ENCODE data around the gene ZBTB38. TPM values are rescaled to one million over a fixed set of nuclear protein-coding genes. Genes with fewer than 3 reads are reported as not detected.

The ZBTB38 gene
- total RNA-seq, 6 experiments from 2014 or later, result 146 to 172 (median 158) TPM

DNA sequence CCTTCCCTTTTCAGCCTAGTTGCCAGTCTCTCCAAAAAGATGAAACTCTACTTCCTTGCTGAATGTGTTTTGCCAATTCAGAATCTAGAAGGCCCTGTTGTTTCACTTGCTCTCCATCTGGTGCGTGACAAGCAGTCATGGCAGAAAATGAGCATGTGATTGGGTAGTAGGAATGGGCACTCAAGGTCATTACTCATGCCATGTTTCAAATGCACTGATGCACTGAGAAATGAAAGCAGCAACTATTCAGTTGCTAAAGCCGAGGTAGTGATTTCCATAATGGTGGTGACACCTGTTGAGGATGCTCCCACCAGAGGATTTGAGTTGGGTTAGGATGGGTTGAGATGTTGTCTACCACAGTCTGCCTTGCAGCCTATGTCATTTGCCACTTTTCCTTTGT, 12.7 kb downstream of the ZBTB38 start:
- peak overlapping the region; percentile 12; the same call in 1 of the 2 replicates for H3K27ac Mint-ChIP-seq
- H3K9me3 Mint-ChIP-seq, result no peaks in the 10 kb centered on the region
- no peaks in the 10 kb centered on the region; the same call in none of the 2 replicates for H3K27me3 Mint-ChIP-seq (ENCODE audit: insufficient read depth)
- no peak for DNase-seq
- TF ChIP-seq, protein P1, sequence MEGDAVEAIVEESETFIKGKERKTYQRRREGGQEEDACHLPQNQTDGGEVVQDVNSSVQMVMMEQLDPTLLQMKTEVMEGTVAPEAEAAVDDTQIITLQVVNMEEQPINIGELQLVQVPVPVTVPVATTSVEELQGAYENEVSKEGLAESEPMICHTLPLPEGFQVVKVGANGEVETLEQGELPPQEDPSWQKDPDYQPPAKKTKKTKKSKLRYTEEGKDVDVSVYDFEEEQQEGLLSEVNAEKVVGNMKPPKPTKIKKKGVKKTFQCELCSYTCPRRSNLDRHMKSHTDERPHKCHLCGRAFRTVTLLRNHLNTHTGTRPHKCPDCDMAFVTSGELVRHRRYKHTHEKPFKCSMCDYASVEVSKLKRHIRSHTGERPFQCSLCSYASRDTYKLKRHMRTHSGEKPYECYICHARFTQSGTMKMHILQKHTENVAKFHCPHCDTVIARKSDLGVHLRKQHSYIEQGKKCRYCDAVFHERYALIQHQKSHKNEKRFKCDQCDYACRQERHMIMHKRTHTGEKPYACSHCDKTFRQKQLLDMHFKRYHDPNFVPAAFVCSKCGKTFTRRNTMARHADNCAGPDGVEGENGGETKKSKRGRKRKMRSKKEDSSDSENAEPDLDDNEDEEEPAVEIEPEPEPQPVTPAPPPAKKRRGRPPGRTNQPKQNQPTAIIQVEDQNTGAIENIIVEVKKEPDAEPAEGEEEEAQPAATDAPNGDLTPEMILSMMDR (IDR thresholded peaks at IDR 0.05), result no peak
- no peak overlapping the region for H3K4me3 Mint-ChIP-seq
- H3K4me1 Mint-ChIP-seq (ENCODE audit: low read depth), result peaks cover 81% of the 10 kb centered on the region
- H3K36me3 Mint-ChIP-seq (ENCODE audit: low read depth), result peaks cover 65% of the 10 kb centered on the region

DNA sequence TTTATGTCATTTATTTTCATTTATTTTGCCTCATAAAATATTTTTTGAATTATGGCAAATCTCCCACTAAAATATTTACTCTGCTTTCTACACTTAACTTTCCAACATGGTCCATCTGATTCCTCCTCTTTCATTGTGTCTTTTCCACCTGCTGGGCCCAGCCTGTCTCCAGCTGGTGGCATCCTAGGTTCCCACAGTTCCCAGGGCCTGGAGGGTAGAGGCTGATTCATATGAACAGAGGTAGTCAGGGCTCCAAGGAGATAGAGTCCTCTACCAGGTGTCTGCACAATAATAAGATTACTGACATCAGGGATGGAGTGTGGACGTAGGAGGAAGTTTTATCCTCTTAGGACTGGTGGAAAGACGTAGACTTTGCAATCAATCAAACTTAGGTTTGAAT, 14.3 kb downstream of the ZBTB38 start:
- TF ChIP-seq, protein P1 (IDR thresholded peaks at IDR 0.05), result no peak
- Mint-ChIP-seq H3K27me3 (ENCODE audit: insufficient read depth) (no peaks in the 10 kb centered on the region; the same call in none of the 2 replicates), H3K27ac (peak overlapping the region; percentile 97), H3K4me1 (ENCODE audit: low read depth) (peaks cover 87% of the 10 kb centered on the region), H3K36me3 (ENCODE audit: low read depth) (peaks cover 67% of the 10 kb centered on the region), H3K4me3 (peak overlapping the region; percentile 84), H3K9me3 (no peaks in the 10 kb centered on the region)
- no peak for DNase-seq

DNA sequence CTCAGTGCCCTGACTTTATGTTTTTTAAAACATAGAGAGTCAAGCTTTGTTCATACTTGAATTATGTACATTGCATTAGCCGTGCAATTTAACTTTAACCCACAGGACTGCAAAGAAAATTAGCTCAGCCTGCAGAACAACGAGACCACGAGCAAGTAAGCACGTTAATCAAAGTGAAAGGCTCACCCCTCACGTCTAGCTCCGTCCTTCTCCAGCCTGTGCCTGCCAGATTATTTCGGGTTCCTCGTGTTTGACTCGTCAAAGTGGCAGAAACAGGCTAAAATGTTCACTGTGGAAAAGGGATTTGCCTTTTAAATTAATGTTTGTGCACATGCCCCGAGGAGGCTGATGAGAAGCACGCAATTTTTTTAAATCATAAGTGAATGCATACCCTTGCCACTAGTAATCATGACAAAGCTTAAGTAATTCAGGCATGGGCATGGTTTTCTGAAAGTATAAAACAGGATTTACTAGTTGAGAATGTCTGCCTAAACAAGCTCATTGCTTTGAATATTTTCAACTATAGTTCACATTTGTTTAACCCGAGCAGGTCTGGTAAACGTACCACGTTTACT, 15.3 kb downstream of the ZBTB38 start:
- H3K4me3 Mint-ChIP-seq, result peak overlapping the region; percentile 84
- peaks cover 93% of the 10 kb centered on the region for H3K4me1 Mint-ChIP-seq (ENCODE audit: low read depth)
- DNase-seq, result peak; percentile 75
- H3K9me3 Mint-ChIP-seq, result no peaks in the 10 kb centered on the region
- no peaks in the 10 kb centered on the region; the same call in none of the 2 replicates for H3K27me3 Mint-ChIP-seq (ENCODE audit: insufficient read depth)
- H3K27ac Mint-ChIP-seq, result peak overlapping the region; percentile 97
- TF ChIP-seq, protein P1 (IDR thresholded peaks at IDR 0.05), result no peak
- H3K36me3 Mint-ChIP-seq (ENCODE audit: low read depth), result peaks cover 63% of the 10 kb centered on the region

DNA sequence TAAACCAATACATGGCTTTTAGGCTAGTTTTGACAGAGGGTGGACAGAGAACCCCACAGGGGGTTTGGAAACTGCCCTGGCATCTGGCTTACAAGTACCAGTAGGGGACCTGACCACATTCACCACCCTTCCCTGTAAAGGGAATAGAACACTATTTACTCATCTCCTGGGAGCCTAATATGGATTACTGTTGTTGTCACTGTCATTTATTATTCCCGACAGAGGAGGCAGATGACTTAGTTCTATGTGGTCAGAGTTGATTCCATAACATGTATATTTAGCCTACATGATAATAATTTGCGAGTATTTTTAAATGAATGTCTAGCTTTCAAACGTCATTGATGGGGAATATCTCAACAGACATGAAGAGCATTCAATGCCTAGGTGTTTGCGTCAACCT, 15.9 kb downstream of the ZBTB38 start:
- TF ChIP-seq, protein P1 (IDR thresholded peaks at IDR 0.05), result peak; percentile 52; the same call in 1 of the 2 replicates
- Mint-ChIP-seq H3K27me3 (ENCODE audit: insufficient read depth) (no peaks in the 10 kb centered on the region; the same call in none of the 2 replicates), H3K27ac (peak overlapping the region; percentile 97), H3K4me1 (ENCODE audit: low read depth) (peaks cover 93% of the 10 kb centered on the region), H3K4me3 (peak overlapping the region; percentile 84), H3K36me3 (ENCODE audit: low read depth) (peaks cover 63% of the 10 kb centered on the region), H3K9me3 (no peaks in the 10 kb centered on the region)
- DNase-seq, result peak; percentile 76

DNA sequence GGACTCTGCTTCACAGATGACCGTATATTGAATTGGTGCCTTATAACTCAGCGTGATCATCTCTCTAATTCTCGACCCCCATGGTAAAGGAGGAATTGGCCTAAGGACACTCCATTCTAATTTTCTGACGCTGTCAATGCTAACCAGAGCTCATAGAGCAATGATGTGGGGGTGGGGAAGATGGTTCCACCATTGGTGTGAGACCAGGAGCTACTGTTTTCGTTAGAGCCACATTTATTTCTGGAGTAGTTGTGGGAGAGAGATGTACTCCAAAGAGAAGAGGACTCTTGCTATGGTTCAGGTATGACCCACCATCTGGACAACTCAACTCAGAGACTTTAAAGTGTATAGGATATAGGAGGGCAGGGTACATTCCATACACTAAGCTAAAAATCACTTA, 16.3 kb downstream of the ZBTB38 start:
- Mint-ChIP-seq H3K27ac (peak overlapping the region; percentile 97), H3K4me1 (ENCODE audit: low read depth) (peaks cover 97% of the 10 kb centered on the region)

More for the DNA sequence above, 16.3 kb downstream of the ZBTB38 start:
- TF ChIP-seq, protein P1 (IDR thresholded peaks at IDR 0.05), result no peak
- peak overlapping the region; percentile 84 for H3K4me3 Mint-ChIP-seq
- DNase-seq, result no peak
- H3K9me3 Mint-ChIP-seq, result no peaks in the 10 kb centered on the region
- no peaks in the 10 kb centered on the region; the same call in none of the 2 replicates for H3K27me3 Mint-ChIP-seq (ENCODE audit: insufficient read depth)
- H3K36me3 Mint-ChIP-seq (ENCODE audit: low read depth), result peaks cover 64% of the 10 kb centered on the region

All from HFFc6 (cell line).